Measurements from ENCODE around the gene C19orf33.

DNA sequence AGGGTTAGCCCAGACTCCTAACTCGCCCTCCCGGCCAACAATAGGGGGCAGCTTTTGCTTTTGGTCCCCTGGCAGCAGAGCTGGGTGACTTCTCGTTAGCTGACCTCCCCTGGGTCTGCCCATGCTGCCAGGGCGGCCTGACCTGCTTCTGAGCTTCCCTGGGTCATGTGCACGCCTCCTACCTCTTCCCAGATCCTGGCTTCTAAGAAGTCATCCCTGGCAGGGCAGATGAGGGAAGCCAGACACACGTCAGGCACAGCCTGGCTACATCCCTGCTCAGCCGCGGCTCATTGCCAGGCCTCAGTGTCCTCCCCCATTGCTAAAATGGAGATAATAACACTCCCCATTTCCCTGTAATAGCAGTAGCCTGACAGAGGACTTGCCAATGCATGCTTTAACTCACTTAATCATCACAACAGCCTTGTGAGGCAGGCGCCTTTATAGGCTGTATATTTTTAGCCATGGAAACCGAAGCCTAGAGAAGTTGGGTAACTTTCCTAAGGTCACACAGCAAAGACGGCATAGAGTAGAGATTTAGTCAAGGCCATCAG is 17.7 kb downstream of the C19orf33 start:
- TF ChIP-seq EZH2 (IDR thresholded peaks at IDR 0.05; ENCODE audit: borderline replicate concordance, low read depth, low read length, poor library complexity, severe bottlenecking) = no peak
- TF ChIP-seq, protein P1, sequence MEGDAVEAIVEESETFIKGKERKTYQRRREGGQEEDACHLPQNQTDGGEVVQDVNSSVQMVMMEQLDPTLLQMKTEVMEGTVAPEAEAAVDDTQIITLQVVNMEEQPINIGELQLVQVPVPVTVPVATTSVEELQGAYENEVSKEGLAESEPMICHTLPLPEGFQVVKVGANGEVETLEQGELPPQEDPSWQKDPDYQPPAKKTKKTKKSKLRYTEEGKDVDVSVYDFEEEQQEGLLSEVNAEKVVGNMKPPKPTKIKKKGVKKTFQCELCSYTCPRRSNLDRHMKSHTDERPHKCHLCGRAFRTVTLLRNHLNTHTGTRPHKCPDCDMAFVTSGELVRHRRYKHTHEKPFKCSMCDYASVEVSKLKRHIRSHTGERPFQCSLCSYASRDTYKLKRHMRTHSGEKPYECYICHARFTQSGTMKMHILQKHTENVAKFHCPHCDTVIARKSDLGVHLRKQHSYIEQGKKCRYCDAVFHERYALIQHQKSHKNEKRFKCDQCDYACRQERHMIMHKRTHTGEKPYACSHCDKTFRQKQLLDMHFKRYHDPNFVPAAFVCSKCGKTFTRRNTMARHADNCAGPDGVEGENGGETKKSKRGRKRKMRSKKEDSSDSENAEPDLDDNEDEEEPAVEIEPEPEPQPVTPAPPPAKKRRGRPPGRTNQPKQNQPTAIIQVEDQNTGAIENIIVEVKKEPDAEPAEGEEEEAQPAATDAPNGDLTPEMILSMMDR (conservative IDR thresholded peaks at IDR 0.05; ENCODE audit: low read depth, low read length) = no peak

Data from A673 (cell line).